Measurements from ENCODE around the gene AGT.

The AGT gene

GRCh38 chr1:230682882-230683610 lies 30.9 kb downstream of the AGT start:
- TF ChIP-seq CTCF (IDR thresholded peaks at IDR 0.05; ENCODE audit: borderline replicate concordance, extremely low read depth, low read length, poor library complexity, severe bottlenecking): no peak
- TF ChIP-seq EZH2 (IDR thresholded peaks at IDR 0.05; ENCODE audit: borderline replicate concordance, low read depth, low read length, severe bottlenecking): no peak
- Histone ChIP-seq H2AFZ (ENCODE audit: low read depth, low read length) (no peak overlapping the region), H3K4me3 (ENCODE audit: low read depth in 1 of 2, low read length in 2 of 2) (no peak overlapping the region), H3K4me2 (ENCODE audit: insufficient read depth, low read length) (no peak overlapping the region), H3K9ac (ENCODE audit: low read depth, low read length) (no peak overlapping the region), H3K4me1 (ENCODE audit: insufficient read depth, low read length) (no peaks in the 10 kb centered on the region), H3K9me3 (ENCODE audit: insufficient read depth, low read length, severe bottlenecking) (no peaks in the 10 kb centered on the region), H3K79me2 (ENCODE audit: insufficient read depth, low read length) (no peaks in the 10 kb centered on the region), H3K27me3 (ENCODE audit: insufficient read depth, low read length, poor library complexity) (no peaks in the 10 kb centered on the region), H3K36me3 (ENCODE audit: insufficient read depth, low read length) (peaks cover 88% of the 10 kb centered on the region), H3K27ac (ENCODE audit: low read length) (no peak overlapping the region), H4K20me1 (ENCODE audit: insufficient read depth, low read length) (no peaks in the 10 kb centered on the region)
- no peak for ATAC-seq (ENCODE audit: insufficient read depth, low read depth)
- DNase-seq: no peak

GRCh38 chr1:230682274-230682673 lies 31.6 kb downstream of the AGT start:
- DNase-seq: no peak

GRCh38 chr1:230681599-230681998 lies 32.3 kb downstream of the AGT start:
- no peaks in the 10 kb centered on the region for H3K9me3 ChIP-seq (ENCODE audit: insufficient read depth, low read length, severe bottlenecking)
- TF ChIP-seq EZH2 (IDR thresholded peaks at IDR 0.05; ENCODE audit: borderline replicate concordance, low read depth, low read length, severe bottlenecking): no peak
- H3K36me3 ChIP-seq (ENCODE audit: insufficient read depth, low read length): peaks cover 87% of the 10 kb centered on the region
- no peaks in the 10 kb centered on the region for H3K4me1 ChIP-seq (ENCODE audit: insufficient read depth, low read length)
- DNase-seq (no peak), ATAC-seq (ENCODE audit: insufficient read depth, low read depth) (no peak)
- H3K27ac ChIP-seq (ENCODE audit: low read length): no peak overlapping the region
- no peak overlapping the region for H3K4me3 ChIP-seq (ENCODE audit: low read depth in 1 of 2, low read length in 2 of 2)
- no peak overlapping the region for H3K4me2 ChIP-seq (ENCODE audit: insufficient read depth, low read length)
- H3K9ac ChIP-seq (ENCODE audit: low read depth, low read length): no peak overlapping the region
- H4K20me1 ChIP-seq (ENCODE audit: insufficient read depth, low read length): no peaks in the 10 kb centered on the region
- no peaks in the 10 kb centered on the region for H3K27me3 ChIP-seq (ENCODE audit: insufficient read depth, low read length, poor library complexity)
- H3K79me2 ChIP-seq (ENCODE audit: insufficient read depth, low read length): no peaks in the 10 kb centered on the region
- no peak overlapping the region for H2AFZ ChIP-seq (ENCODE audit: low read depth, low read length)

More at GRCh38 chr1:230682274-230682673, 31.6 kb downstream of the AGT start:
- no peak for ATAC-seq (ENCODE audit: insufficient read depth, low read depth)
- Histone ChIP-seq H3K9me3 (ENCODE audit: insufficient read depth, low read length, severe bottlenecking) (no peaks in the 10 kb centered on the region), H4K20me1 (ENCODE audit: insufficient read depth, low read length) (no peaks in the 10 kb centered on the region), H3K36me3 (ENCODE audit: insufficient read depth, low read length) (peaks cover 87% of the 10 kb centered on the region), H3K27me3 (ENCODE audit: insufficient read depth, low read length, poor library complexity) (no peaks in the 10 kb centered on the region), H3K79me2 (ENCODE audit: insufficient read depth, low read length) (no peaks in the 10 kb centered on the region), H3K27ac (ENCODE audit: low read length) (no peak overlapping the region), H2AFZ (ENCODE audit: low read depth, low read length) (no peak overlapping the region), H3K4me2 (ENCODE audit: insufficient read depth, low read length) (no peak overlapping the region), H3K4me1 (ENCODE audit: insufficient read depth, low read length) (no peaks in the 10 kb centered on the region), H3K4me3 (ENCODE audit: low read depth in 1 of 2, low read length in 2 of 2) (no peak overlapping the region), H3K9ac (ENCODE audit: low read depth, low read length) (no peak overlapping the region)
- TF ChIP-seq EZH2 (IDR thresholded peaks at IDR 0.05; ENCODE audit: borderline replicate concordance, low read depth, low read length, severe bottlenecking): no peak
- no peak for TF ChIP-seq CTCF (IDR thresholded peaks at IDR 0.05; ENCODE audit: borderline replicate concordance, extremely low read depth, low read length, poor library complexity, severe bottlenecking)

GRCh38 chr1:230680300-230681025 lies 33.5 kb downstream of the AGT start:
- no peaks in the 10 kb centered on the region for H3K4me1 ChIP-seq (ENCODE audit: insufficient read depth, low read length)
- no peak overlapping the region for H3K4me2 ChIP-seq (ENCODE audit: insufficient read depth, low read length)
- no peak for DNase-seq
- no peak for TF ChIP-seq EZH2 (IDR thresholded peaks at IDR 0.05; ENCODE audit: borderline replicate concordance, low read depth, low read length, severe bottlenecking)
- no peak for TF ChIP-seq CTCF (IDR thresholded peaks at IDR 0.05; ENCODE audit: borderline replicate concordance, extremely low read depth, low read length, poor library complexity, severe bottlenecking)
- H3K4me3 ChIP-seq (ENCODE audit: low read depth in 1 of 2, low read length in 2 of 2): no peak overlapping the region
- no peak overlapping the region for H2AFZ ChIP-seq (ENCODE audit: low read depth, low read length)
- H3K27ac ChIP-seq (ENCODE audit: low read length): no peak overlapping the region
- no peaks in the 10 kb centered on the region for H3K9me3 ChIP-seq (ENCODE audit: insufficient read depth, low read length, severe bottlenecking)
- no peaks in the 10 kb centered on the region for H4K20me1 ChIP-seq (ENCODE audit: insufficient read depth, low read length)
- H3K79me2 ChIP-seq (ENCODE audit: insufficient read depth, low read length): no peaks in the 10 kb centered on the region
- H3K36me3 ChIP-seq (ENCODE audit: insufficient read depth, low read length): peaks cover 86% of the 10 kb centered on the region
- no peak overlapping the region for H3K9ac ChIP-seq (ENCODE audit: low read depth, low read length)
- H3K27me3 ChIP-seq (ENCODE audit: insufficient read depth, low read length, poor library complexity): no peaks in the 10 kb centered on the region
- no peak for ATAC-seq (ENCODE audit: insufficient read depth, low read depth)

Data from DND-41 (cell line).